OCI-M2 (cell line): ENCODE data around the gene ZNF679.
"Not testable (repeated sequence)": the region's sequence is repeated elsewhere in the genome, so short reads cannot be mapped to it uniquely, and the experiment has no call there.

ENCODE experiments used
- DNase-seq: peaks from one replicate; lab custom pipeline; 2025; ENCODE audit not compliant: unreplicated experiment; lab: John Stamatoyannopoulos, UW

The ZNF679 gene

DNA sequence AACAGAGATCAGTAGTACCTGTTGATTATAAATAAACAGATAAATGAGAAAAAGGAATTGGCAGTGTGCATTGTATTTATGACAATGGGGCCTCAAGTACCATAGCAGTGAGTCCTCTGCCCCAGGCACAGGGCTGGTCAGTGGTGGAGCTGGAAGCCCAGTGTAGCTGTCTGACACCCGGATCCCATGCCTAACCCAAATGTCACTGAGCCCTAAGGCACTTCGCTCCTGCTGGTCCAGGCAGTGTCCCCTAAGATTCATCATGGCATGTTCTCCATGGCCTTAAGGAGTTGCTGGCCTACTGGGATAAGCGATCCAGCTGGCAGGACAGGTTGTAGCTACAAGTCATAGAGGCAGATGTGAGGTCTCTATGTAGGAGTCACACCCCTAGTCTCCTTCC, 82.2 kb downstream of the ZNF679 start:
- DNase-seq = no peak

DNA sequence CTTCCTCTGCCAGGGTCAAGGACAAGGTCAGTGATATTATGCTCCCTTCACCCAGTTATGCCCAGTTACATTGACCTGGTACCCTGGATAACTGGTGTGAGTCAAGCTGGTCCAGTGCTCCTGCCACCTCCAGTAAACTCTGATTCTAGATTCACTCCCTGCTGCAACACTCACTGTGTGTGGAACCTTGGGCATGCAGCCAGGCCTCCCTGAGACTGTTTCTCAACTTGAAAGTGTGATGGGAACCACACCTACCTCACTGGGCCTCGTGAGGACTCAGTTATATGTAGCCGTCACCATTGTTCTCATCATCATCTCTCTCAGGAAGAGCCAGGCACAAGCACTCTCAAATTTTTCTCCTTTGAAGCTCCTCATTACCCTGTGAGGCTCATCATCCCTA, 84.6 kb downstream of the ZNF679 start:
- DNase-seq = no peak

GRCh38 chr7:64313740-64314491, 85.6 kb downstream of the ZNF679 start, which contains the start of gene ZNF736:
Gene ZNF736 (plus strand): TSS chr7:64313961. CDS start chr7:64314151, 190 bp downstream.
- DNase-seq = peak; percentile 32

- no peak for DNase-seq
Measured at GRCh38 chr7:64314566-64314965, 86.3 kb downstream of the ZNF679 start.

- DNase-seq = not testable (repeated sequence)
Measured at GRCh38 chr7:64316031-64316742, 87.9 kb downstream of the ZNF679 start.
